ENCODE results near the gene BRD7.

The BRD7 gene

DNA sequence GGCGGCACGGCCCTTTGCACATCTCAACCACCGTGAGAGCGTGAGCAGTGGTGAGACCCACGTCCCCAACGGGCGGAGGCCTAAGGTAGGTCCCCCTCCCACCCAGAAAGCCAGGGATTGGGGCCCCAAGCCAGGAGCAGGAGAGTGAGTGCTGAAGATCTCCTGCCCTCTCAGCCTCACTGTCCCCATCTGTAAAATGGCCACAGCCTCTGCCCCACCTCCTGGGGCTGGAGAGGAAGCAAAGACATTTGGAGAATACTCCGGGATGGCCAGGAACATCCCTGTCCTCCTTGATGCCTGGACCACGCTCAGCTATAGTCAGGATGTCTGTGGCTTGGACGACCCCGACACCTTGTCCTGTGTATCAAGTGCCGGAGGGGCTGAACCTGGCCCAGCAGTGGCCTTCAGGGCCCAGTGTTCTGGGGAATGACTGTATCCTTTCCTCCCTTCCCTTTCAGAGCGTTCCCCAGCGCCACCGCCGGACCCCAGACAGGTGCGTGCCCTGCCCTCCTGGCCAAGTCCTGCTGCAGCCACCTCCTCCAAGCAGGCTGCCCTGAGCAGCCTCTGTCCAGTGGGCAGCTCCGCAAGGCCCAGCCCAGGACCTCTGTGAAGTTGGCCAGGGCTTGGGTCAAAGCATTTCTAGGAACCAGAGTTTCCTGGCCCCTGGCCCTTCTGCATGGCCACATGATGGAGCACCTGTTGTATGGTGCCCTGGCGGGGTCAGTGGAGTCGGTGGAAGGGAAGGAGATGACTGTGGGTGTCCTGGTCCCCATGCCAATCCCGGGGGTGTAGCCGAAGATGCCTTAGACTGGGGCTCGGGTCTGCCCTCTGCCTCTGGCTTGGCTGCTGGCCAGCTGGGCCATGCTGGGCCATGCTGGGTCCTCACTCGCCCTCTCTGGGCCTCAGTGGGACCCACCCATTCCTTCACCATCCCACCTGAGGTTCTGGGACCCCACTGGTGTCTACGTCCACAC lies 64.0 kb downstream of the BRD7 start:
- Histone ChIP-seq H3K4me1 (ENCODE audit: control insufficient read depth, low read depth, low read length) (no peaks in the 10 kb centered on the region), H3K4me3 (ENCODE audit: low read length) (no peak overlapping the region), H3K27ac (ENCODE audit: low read length) (no peak overlapping the region), H3K9me3 (ENCODE audit: control insufficient read depth, low read depth, low read length) (no peaks in the 10 kb centered on the region), H3K36me3 (ENCODE audit: control insufficient read depth, low read depth, low read length) (no peaks in the 10 kb centered on the region), H3K9ac (ENCODE audit: low read length) (no peak overlapping the region), H3K27me3 (ENCODE audit: control insufficient read depth, insufficient read depth, low read length) (no peaks in the 10 kb centered on the region)

DNA sequence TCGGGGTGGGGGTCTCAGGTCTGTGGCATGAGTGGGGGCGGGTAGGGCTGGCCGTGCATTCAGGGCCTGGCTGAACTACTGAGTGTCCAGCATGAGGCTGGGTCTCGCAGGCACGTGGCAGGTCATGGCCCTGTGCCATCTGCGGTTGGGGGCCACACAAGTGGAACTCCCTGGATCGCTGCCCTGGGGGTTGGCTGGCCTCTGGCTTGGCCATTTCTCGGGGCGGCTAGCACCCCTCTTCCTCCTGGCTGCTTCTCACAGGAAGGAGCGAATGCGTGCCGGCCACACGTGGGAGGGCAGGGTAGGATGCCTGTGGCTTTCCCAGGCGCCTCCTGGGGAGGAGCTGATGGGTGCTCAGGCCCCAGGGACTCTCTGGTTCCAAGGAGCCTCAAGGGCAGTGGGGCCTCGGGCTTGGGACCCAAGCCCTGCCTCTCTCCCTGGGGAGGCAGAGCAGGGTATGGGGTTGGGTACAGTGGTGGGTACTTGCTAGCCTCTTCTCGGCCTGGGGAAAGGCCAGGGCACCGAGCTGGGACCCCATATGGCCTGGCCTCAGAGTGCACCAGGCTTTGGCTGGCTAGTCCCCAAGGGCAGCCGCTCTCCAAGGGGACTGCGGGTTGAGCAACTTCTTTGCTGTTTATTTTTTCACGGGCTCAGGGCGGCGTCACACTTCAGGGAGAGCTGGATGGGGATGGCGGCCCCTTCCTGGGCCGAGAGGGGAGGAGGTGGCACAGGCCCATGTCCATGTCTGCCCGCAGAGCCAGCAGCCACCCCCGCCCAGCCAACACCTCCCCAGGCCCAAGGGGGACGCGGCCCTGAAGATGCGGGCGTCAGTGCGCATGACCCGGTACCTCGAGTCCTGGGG lies 65.0 kb downstream of the BRD7 start:
- Histone ChIP-seq H3K27ac (ENCODE audit: low read length) (no peak overlapping the region), H3K36me3 (ENCODE audit: control insufficient read depth, low read depth, low read length) (no peaks in the 10 kb centered on the region), H3K4me1 (ENCODE audit: control insufficient read depth, low read depth, low read length) (no peaks in the 10 kb centered on the region), H3K4me3 (ENCODE audit: low read length) (no peak overlapping the region), H3K27me3 (ENCODE audit: control insufficient read depth, insufficient read depth, low read length) (no peaks in the 10 kb centered on the region), H3K9ac (ENCODE audit: low read length) (no peak overlapping the region), H3K9me3 (ENCODE audit: control insufficient read depth, low read depth, low read length) (no peaks in the 10 kb centered on the region)

DNA sequence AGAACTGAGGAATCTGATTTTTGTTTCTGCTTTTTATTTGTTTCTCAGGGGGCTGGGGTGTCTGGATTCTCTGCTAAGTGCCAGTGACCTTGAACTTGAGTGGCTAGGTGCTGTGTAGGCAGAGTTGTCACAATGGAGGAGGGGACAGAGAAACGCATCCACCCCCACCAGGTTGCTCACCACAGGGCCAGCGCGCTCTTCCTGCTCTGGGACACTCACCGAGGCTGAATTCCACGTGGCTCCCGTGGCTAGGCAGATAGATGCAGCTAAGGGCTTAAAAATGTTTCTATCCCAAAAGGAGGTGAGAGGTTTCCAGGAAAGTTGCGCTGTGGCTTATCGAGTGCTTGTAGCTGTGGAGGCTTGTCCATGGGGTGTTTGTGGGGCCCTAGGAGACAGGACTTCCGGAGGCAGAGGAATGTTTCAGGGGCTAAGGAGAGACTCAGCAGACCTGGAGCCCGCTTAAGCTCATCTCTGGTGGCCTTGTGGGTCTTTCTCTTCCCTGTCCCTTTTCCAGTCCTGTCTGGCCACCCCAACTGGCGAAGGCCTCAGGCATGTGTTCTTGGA lies 65.7 kb downstream of the BRD7 start:
- Histone ChIP-seq H3K36me3 (ENCODE audit: control insufficient read depth, low read depth, low read length) (no peaks in the 10 kb centered on the region), H3K9me3 (ENCODE audit: control insufficient read depth, low read depth, low read length) (no peaks in the 10 kb centered on the region), H3K27me3 (ENCODE audit: control insufficient read depth, insufficient read depth, low read length) (no peaks in the 10 kb centered on the region), H3K4me3 (ENCODE audit: low read length) (no peak overlapping the region), H3K9ac (ENCODE audit: low read length) (no peak overlapping the region), H3K4me1 (ENCODE audit: control insufficient read depth, low read depth, low read length) (no peaks in the 10 kb centered on the region), H3K27ac (ENCODE audit: low read length) (no peak overlapping the region)

DNA sequence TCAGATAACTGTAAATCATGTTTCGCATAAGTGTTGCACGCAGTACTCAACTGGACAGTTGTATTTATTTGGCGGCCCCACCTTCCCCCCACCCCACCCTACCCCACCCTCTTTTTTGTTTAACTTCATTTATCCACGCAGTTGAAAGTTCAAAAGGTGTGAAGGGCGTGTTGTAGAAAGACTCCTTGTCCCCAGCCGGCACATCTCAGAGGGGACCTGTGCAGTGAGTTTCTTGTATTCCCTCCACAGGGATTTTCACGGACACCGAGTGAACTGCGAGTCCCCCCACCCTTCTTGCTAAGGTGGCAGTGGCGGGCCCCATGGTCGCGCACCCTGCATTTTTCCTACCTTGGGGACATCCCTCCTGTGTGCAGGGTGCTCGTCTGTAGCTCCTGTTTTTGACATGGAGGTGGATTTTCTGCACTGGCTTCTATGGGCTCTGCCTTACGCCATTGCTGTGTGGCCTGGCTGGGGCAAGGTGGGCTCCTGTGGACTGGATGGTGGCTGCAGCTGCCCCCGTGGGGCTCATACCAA lies 66.2 kb downstream of the BRD7 start:
- Histone ChIP-seq H3K4me1 (ENCODE audit: control insufficient read depth, low read depth, low read length) (no peaks in the 10 kb centered on the region), H3K27ac (ENCODE audit: low read length) (no peak overlapping the region), H3K9me3 (ENCODE audit: control insufficient read depth, low read depth, low read length) (no peaks in the 10 kb centered on the region), H3K9ac (ENCODE audit: low read length) (no peak overlapping the region), H3K4me3 (ENCODE audit: low read length) (no peak overlapping the region), H3K27me3 (ENCODE audit: control insufficient read depth, insufficient read depth, low read length) (no peaks in the 10 kb centered on the region), H3K36me3 (ENCODE audit: control insufficient read depth, low read depth, low read length) (no peaks in the 10 kb centered on the region)

DNA sequence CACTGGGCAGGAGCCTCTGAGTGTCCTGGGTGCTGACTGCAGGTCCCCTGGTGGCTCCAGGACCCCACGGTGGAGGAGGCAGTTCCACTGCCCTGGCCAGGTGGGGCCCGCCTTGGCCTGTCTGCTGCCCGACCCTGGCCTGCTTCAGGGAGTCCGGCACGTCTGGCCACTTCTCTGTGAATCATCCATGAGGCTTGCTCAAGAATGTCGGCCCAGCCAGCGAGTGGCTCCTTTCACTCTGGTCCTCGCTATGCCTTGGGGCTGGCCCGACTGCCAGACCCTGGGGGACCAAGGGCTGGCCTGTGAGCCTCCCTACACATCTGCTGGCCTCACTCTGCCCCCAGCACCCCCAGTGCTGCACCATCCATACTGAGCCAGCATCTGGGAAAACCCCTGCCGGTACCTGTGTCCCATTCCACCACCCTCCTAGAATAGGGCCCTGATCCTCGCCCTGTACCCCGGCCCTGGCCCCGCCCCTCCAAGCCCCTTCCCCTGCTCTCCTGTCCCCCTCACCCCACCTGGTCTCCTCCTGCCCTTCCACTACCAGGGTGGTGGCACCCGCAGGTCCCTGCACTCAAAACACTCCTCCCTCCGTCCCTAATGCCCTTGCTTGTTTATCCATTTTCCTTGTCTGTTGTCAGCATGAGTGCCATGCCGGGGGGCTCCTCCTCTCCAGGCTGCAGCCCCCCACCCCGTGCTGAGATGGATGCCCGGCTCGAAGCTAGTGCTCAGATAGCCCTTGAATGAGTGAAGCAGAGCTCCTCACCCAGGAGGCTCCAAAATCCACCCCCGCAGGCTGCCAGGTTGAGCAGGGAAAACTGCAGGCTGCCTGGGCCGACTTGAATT lies 66.9 kb downstream of the BRD7 start:
- no peaks in the 10 kb centered on the region for H3K4me1 ChIP-seq (ENCODE audit: control insufficient read depth, low read depth, low read length)
- no peaks in the 10 kb centered on the region for H3K9me3 ChIP-seq (ENCODE audit: control insufficient read depth, low read depth, low read length)
- no peak overlapping the region for H3K4me3 ChIP-seq (ENCODE audit: low read length)
- H3K9ac ChIP-seq (ENCODE audit: low read length), result no peak overlapping the region
- no peaks in the 10 kb centered on the region for H3K27me3 ChIP-seq (ENCODE audit: control insufficient read depth, insufficient read depth, low read length)
- H3K36me3 ChIP-seq (ENCODE audit: control insufficient read depth, low read depth, low read length), result no peaks in the 10 kb centered on the region
- no peak overlapping the region for H3K27ac ChIP-seq (ENCODE audit: low read length)

DNA sequence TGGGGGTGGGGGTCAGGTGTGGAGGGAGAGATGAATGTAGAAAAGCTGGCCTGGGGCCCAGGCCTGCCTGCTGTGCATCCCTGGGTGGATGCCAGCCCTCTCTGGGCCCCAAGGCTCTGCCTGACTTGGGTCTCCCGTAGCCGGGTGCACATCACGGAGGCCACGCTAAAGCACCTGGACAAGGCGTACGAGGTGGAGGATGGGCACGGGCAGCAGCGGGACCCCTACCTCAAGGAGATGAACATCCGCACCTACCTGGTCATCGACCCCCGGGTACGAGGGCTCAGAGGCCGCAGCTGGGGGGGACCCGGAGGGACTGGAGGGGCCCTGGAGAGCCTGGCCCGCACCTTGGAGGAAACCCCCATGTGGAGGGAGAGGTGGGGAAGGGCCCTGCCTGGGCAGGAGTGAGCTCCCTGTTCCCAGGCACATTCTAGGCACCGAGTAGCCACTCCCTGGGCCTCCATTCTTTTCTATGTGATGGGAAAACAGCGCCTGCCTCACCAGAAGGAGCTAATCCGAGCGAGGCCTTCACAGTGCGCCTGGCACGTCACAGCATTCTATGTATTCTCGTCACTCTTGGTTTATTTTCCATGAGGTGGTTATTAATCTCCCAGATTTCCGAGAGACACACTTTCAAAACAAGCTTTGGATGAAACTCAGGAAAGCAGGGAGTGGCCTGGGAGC lies 67.7 kb downstream of the BRD7 start:
- Histone ChIP-seq H3K4me3 (ENCODE audit: low read length) (no peak overlapping the region), H3K36me3 (ENCODE audit: control insufficient read depth, low read depth, low read length) (no peaks in the 10 kb centered on the region), H3K27ac (ENCODE audit: low read length) (no peak overlapping the region), H3K9ac (ENCODE audit: low read length) (no peak overlapping the region), H3K27me3 (ENCODE audit: control insufficient read depth, insufficient read depth, low read length) (no peaks in the 10 kb centered on the region), H3K9me3 (ENCODE audit: control insufficient read depth, low read depth, low read length) (no peaks in the 10 kb centered on the region), H3K4me1 (ENCODE audit: control insufficient read depth, low read depth, low read length) (no peaks in the 10 kb centered on the region)

DNA sequence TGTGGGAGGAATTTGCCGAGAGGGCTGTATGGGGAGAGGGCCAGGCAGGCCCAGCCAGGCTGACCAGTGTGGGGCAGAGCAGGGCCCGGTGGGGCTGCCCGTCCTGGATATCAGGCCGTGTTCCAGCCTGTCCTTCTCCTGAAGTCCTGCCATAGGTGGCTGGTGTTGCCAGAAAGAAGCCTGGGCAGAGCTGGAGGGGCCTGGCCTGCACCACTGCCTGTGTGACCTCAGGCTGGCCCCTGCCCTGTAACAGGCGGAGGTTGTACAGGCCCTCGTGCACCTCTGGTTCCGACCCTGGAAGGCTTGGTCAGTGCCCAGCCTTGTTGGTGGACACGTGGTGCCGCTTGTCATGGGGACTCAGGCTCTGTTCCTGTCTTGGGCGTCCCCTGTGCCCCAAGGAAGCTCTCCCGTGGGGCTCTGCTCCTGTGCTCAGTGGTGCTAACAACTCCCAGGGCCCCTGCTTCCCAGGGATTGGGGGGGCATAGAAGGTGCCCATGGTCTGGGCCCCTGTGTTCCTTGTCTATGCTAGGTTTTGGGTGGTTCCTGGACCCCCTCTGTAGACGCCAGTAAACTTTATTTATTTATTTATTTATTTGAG lies 69.2 kb downstream of the BRD7 start:
- Histone ChIP-seq H3K9ac (ENCODE audit: low read length) (no peak overlapping the region), H3K9me3 (ENCODE audit: control insufficient read depth, low read depth, low read length) (no peaks in the 10 kb centered on the region), H3K4me3 (ENCODE audit: low read length) (no peak overlapping the region), H3K4me1 (ENCODE audit: control insufficient read depth, low read depth, low read length) (no peaks in the 10 kb centered on the region), H3K27ac (ENCODE audit: low read length) (no peak overlapping the region), H3K27me3 (ENCODE audit: control insufficient read depth, insufficient read depth, low read length) (no peaks in the 10 kb centered on the region), H3K36me3 (ENCODE audit: control insufficient read depth, low read depth, low read length) (no peaks in the 10 kb centered on the region)

DNA sequence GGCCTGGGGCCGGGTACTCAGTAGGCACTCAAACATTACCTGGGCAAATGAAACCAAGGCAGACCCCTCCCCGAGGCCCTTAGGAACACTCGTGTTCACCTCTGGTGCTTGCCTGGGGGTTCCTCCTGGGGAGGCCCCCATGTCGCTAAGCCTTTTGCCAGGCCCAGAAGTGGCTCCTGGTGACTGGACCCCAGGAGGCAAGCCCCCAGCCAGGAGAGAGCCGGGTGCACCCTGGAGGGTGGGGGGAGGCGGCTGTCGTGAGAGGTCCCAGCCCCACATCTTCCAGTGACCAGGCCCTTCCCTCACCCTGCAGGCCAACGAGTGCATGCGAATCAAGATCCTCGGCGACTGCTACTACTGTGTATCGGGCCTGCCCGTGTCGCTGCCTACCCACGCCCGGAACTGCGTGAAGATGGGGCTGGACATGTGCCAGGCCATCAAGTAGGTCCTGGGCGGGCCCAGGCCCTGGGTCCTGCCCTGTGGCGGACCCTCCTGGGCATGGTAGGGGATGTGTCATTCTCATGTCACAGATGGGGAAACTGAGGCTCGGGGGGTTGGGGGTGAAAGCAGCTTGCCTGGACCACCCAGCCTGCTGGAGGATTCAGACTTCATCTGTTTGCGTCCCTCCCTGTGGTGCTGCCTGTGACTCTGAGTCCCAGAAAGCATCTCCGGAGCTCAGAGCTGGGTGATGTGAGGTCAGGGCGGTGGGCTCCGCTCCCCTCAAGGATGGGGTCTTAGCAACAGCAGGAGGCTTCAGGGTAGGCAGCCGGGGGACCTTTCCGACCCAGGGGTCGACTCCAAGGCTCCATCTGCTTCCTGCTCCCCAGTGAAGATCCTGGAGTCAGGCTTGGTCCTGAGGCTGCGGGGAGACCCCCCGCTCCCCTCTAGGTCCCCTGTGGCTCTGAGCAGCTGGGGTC lies 69.9 kb downstream of the BRD7 start:
- H3K9me3 ChIP-seq (ENCODE audit: control insufficient read depth, low read depth, low read length), result no peaks in the 10 kb centered on the region
- H3K36me3 ChIP-seq (ENCODE audit: control insufficient read depth, low read depth, low read length), result no peaks in the 10 kb centered on the region
- no peak overlapping the region for H3K4me3 ChIP-seq (ENCODE audit: low read length)
- no peak overlapping the region for H3K27ac ChIP-seq (ENCODE audit: low read length)
- H3K27me3 ChIP-seq (ENCODE audit: control insufficient read depth, insufficient read depth, low read length), result no peaks in the 10 kb centered on the region
- H3K9ac ChIP-seq (ENCODE audit: low read length), result no peak overlapping the region
- H3K4me1 ChIP-seq (ENCODE audit: control insufficient read depth, low read depth, low read length), result no peaks in the 10 kb centered on the region

DNA sequence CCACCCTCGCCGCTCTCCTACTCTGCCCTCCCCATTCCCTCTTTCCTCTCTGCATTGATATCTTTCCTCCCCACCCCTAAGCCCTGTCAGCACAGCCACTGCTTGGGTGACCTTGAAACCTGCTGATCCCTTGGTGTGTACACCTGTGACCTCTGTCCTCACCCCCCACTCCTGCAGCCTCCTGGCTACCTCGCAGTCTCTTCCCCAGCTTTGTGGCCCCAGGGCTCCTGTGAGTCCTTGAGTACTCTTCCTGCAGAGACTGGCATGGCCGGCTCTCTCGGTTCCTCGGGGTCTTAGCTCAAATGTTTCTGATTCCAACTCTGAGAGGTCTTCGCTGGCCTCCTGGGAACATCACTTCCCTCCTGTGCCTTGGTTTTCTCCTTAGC lies 70.7 kb downstream of the BRD7 start:
- Histone ChIP-seq H3K9ac (ENCODE audit: low read length) (no peak overlapping the region), H3K9me3 (ENCODE audit: control insufficient read depth, low read depth, low read length) (no peaks in the 10 kb centered on the region), H3K4me3 (ENCODE audit: low read length) (no peak overlapping the region), H3K27me3 (ENCODE audit: control insufficient read depth, insufficient read depth, low read length) (no peaks in the 10 kb centered on the region), H3K36me3 (ENCODE audit: control insufficient read depth, low read depth, low read length) (no peaks in the 10 kb centered on the region), H3K4me1 (ENCODE audit: control insufficient read depth, low read depth, low read length) (no peaks in the 10 kb centered on the region), H3K27ac (ENCODE audit: low read length) (no peak overlapping the region)

Data from iPS-18a (cell line).